ENCODE results near the gene DLX1. TPM values are rescaled to one million over a fixed set of nuclear protein-coding genes. Genes with fewer than 3 reads are reported as not detected.
A peak's percentile ranks its signal among the peaks of the same experiment; 100 is the strongest.

The DLX1 gene
- total and polyA plus RNA-seq, 9 of the 15 experiments (the other 6 are each of a cell fraction or from before 2014, with no cell fraction given), result 1.9 to 26.2 (median 9.6) TPM

GRCh38 chr2:172084395-172084644 is 987 bp upstream of the DLX1 start (continued):
- TF ChIP-seq ID3 (CRISPR knock-in tag; IDR thresholded peaks at IDR 0.05), result no peak
- no peak; the same call in 1 of the 2 replicates for TF ChIP-seq ID3 (tag; IDR thresholded peaks at IDR 0.05)
- TF ChIP-seq TARDBP (IDR thresholded peaks at IDR 0.05), result 0 out of 2 replicates have a peak, but pooled peaks have one; percentile 16
- peak; percentile 86; the same call in 1 of the 2 replicates for TF ChIP-seq ZNF175 (CRISPR knock-in tag; IDR thresholded peaks at IDR 0.05; ENCODE audit: low read depth)
- no peak for TF ChIP-seq KLF16 (IDR thresholded peaks at IDR 0.05)
- no peak for TF ChIP-seq PYGO2 (tag; IDR thresholded peaks at IDR 0.05)
- TF ChIP-seq MTA2 (IDR thresholded peaks at IDR 0.05; ENCODE audit: low read depth), result no peak
- TF ChIP-seq MITF (IDR thresholded peaks at IDR 0.05), result no peak
- no peak for TF ChIP-seq ZNF347 (CRISPR knock-in tag; IDR thresholded peaks at IDR 0.05; ENCODE audit: low read depth)
- TF ChIP-seq POLR3A (IDR thresholded peaks at IDR 0.05; ENCODE audit: borderline replicate concordance, extremely low read depth, insufficient read depth, insufficient read length), result no peak
- TF ChIP-seq ETV5 (CRISPR knock-in tag; IDR thresholded peaks at IDR 0.05; ENCODE audit: low read depth), result no peak
- TF ChIP-seq MYC (IDR thresholded peaks at IDR 0.05; ENCODE audit: low read depth, low read length), result no peak
- TF ChIP-seq MYC (CRISPR knock-in tag; IDR thresholded peaks at IDR 0.05; ENCODE audit: borderline replicate concordance, low read depth), result no peak
- TF ChIP-seq ZNF589 (CRISPR knock-in tag; IDR thresholded peaks at IDR 0.05; ENCODE audit: low read depth), result 0 out of 2 replicates have a peak, but pooled peaks have one; percentile 73
- TF ChIP-seq NR0B1 (IDR thresholded peaks at IDR 0.05; ENCODE audit: partially characterized antibody), result no peak
- TF ChIP-seq HBP1 (CRISPR knock-in tag; IDR thresholded peaks at IDR 0.05), result 0 out of 2 replicates have a peak, but pooled peaks have one; percentile 32
- 0 out of 2 replicates have a peak, but pooled peaks have one; percentile 17 for TF ChIP-seq ZBTB17 (CRISPR knock-in tag; IDR thresholded peaks at IDR 0.05)
- no peak for TF ChIP-seq NFE2 (IDR thresholded peaks at IDR 0.05; ENCODE audit: low read depth)
- TF ChIP-seq POLR2AphosphoS2 (IDR thresholded peaks at IDR 0.05; ENCODE audit: low read length), result no peak
- TF ChIP-seq TAF9B (IDR thresholded peaks at IDR 0.05; ENCODE audit: partially characterized antibody), result no peak
- no peak for TF ChIP-seq MXD1 (CRISPR knock-in tag; IDR thresholded peaks at IDR 0.05; ENCODE audit: borderline replicate concordance, poor library complexity, severe bottlenecking)
- TF ChIP-seq ZFPM2 (CRISPR knock-in tag; IDR thresholded peaks at IDR 0.05), result no peak

All from K562 (cell line).